ENCODE data around the gene CLNK. TPM values are rescaled to one million over a fixed set of nuclear protein-coding genes. Genes with fewer than 3 reads are reported as not detected.
A peak's percentile ranks its signal among the peaks of the same experiment; 100 is the strongest.

CLNK gene
- polyA plus RNA-seq, 1 of the 3 experiments (the other 2 are of a cell fraction): not detected

- H3K9me2 ChIP-seq: no peaks in the 10 kb centered on the region
- ChIA-PET POLR2A (no interaction called here), CTCF (interaction anchor here (1.2 kb wide), 1 partner anchor 11 kb away, joined by 3 read pairs; no protein-coding TSS in a partner anchor)
- no peaks in the 10 kb centered on the region for H3K79me2 ChIP-seq (ENCODE audit: insufficient read depth)
- TF ChIP-seq PBX3 (IDR thresholded peaks at IDR 0.05): no peak
- no peak for TF ChIP-seq EP300 (IDR thresholded peaks at IDR 0.05; ENCODE audit: borderline replicate concordance in 1 of 2, low read depth in 1 of 2, low read length in 1 of 2)
- TF ChIP-seq TAF1 (IDR thresholded peaks at IDR 0.05; ENCODE audit: borderline replicate concordance, low read depth, low read length): no peak
- TF ChIP-seq JUND (IDR thresholded peaks at IDR 0.05): no peak
- no peak for TF ChIP-seq USF2 (IDR thresholded peaks at IDR 0.05; ENCODE audit: borderline replicate concordance, low read depth, low read length)
- no peak for TF ChIP-seq SMC3 (IDR thresholded peaks at IDR 0.05; ENCODE audit: low read depth, low read length)
- no peak for TF ChIP-seq GABPA (IDR thresholded peaks at IDR 0.05; ENCODE audit: low read depth)
- no peak for TF ChIP-seq IRF3 (IDR thresholded peaks at IDR 0.05; ENCODE audit: low read depth, low read length)
- no peak for TF ChIP-seq FOXJ3 (CRISPR knock-in tag; IDR thresholded peaks at IDR 0.05)
- TF ChIP-seq RFX5 (IDR thresholded peaks at IDR 0.05; ENCODE audit: low read length): no peak
- WGBS (ENCODE audit: low lambda C conversion rate): 5% methylated on average over 5 of the region's 5 CpGs
- no peak for DNase-seq
- no peak overlapping the region for H3K27ac ChIP-seq (ENCODE audit: low read depth in 2 of 2, low read length in 1 of 2)
- no peaks in the 10 kb centered on the region for H4K20me1 ChIP-seq (ENCODE audit: insufficient read depth)
- H3K36me3 ChIP-seq (replicated peaks in 1 of 2; ENCODE audit: control insufficient read depth in 1 of 2, insufficient read depth in 2 of 2, low read length in 1 of 2): no peaks in the 10 kb centered on the region
- H3K4me2 ChIP-seq: no peak overlapping the region
- H3K4me3 ChIP-seq (ENCODE audit: low read depth in 2 of 2, low read length in 1 of 2): no peak overlapping the region
- no peak overlapping the region for H2AFZ ChIP-seq (ENCODE audit: low read depth)
- no peaks in the 10 kb centered on the region for H3K27me3 ChIP-seq (ENCODE audit: insufficient read depth)
- no peaks in the 10 kb centered on the region for H3K4me1 ChIP-seq (ENCODE audit: control insufficient read depth in 1 of 2, insufficient read depth in 2 of 2, low read depth in 1 of 2, low read length in 1 of 2)
- no peaks in the 10 kb centered on the region for H3F3A ChIP-seq (replicated peaks; ENCODE audit: insufficient read depth)
- no peak overlapping the region for H3K9ac ChIP-seq
- H3K9me3 ChIP-seq: no peaks in the 10 kb centered on the region
Measured at GRCh38 chr4:10565166-10565780, 119.3 kb downstream of the CLNK start.

DNA sequence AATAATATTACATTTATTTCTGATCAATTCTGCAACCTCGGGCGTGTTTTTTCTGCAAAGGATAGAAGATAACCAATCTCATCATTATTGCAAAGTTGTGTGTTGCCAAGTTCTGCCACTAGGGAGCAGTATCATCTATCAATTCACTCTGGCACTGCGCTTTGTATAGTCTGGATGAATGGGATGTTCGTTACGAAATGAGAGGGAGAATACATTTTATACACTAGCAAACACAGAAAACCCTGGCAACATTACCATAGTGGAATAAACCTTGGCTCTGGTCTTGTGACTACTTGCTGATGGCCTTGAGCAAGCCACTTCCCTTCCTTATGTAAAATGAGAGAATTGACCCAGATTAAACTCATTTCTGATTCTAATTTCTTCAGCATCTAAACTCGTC, 129.9 kb downstream of the CLNK start:
- Histone ChIP-seq H3K9me2 (no peaks in the 10 kb centered on the region), H3K4me3 (ENCODE audit: low read depth in 2 of 2, low read length in 1 of 2) (no peak overlapping the region), H3K9me3 (no peaks in the 10 kb centered on the region), H2AFZ (ENCODE audit: low read depth) (no peak overlapping the region), H3K79me2 (ENCODE audit: insufficient read depth) (no peaks in the 10 kb centered on the region), H3K9ac (no peak overlapping the region), H3K27ac (ENCODE audit: low read depth in 2 of 2, low read length in 1 of 2) (no peak overlapping the region), H3K4me2 (no peak overlapping the region), H3K36me3 (replicated peaks in 1 of 2; ENCODE audit: control insufficient read depth in 1 of 2, insufficient read depth in 2 of 2, low read length in 1 of 2) (no peaks in the 10 kb centered on the region), H4K20me1 (ENCODE audit: insufficient read depth) (no peaks in the 10 kb centered on the region), H3K4me1 (ENCODE audit: control insufficient read depth in 1 of 2, insufficient read depth in 2 of 2, low read depth in 1 of 2, low read length in 1 of 2) (no peaks in the 10 kb centered on the region), H3F3A (replicated peaks; ENCODE audit: insufficient read depth) (no peaks in the 10 kb centered on the region), H3K27me3 (ENCODE audit: insufficient read depth) (no peaks in the 10 kb centered on the region; the same call in 1 of the 2 replicates)
- CTCF ChIA-PET: interaction anchor here (0.6 to 2.9 kb wide), 9 partner anchors 11 to 960 kb away, joined by 3 to 9 read pairs (median 3); no protein-coding TSS in a partner anchor
- peak; percentile 44 for DNase-seq
- WGBS (ENCODE audit: low lambda C conversion rate): 11% methylated on average over 5 of the region's 6 CpGs
- POLR2A ChIA-PET: no interaction called here
- TF ChIP-seq IRF3 (IDR thresholded peaks at IDR 0.05; ENCODE audit: low read depth, low read length) (no peak), REST (IDR thresholded peaks at IDR 0.05; ENCODE audit: low read depth, low read length) (no peak), TCF12 (IDR thresholded peaks at IDR 0.05) (no peak), YY1 (IDR thresholded peaks at IDR 0.05; ENCODE audit: low read depth) (no peak), RAD21 (IDR thresholded peaks at IDR 0.05; ENCODE audit: low read length) (peak; percentile 73), SMC3 (IDR thresholded peaks at IDR 0.05; ENCODE audit: low read depth, low read length) (peak; percentile 44), TAF1 (IDR thresholded peaks at IDR 0.05; ENCODE audit: borderline replicate concordance, low read depth, low read length) (no peak), RCOR1 (IDR thresholded peaks at IDR 0.05; ENCODE audit: low read length) (no peak)
- TF ChIP-seq, protein P1, sequence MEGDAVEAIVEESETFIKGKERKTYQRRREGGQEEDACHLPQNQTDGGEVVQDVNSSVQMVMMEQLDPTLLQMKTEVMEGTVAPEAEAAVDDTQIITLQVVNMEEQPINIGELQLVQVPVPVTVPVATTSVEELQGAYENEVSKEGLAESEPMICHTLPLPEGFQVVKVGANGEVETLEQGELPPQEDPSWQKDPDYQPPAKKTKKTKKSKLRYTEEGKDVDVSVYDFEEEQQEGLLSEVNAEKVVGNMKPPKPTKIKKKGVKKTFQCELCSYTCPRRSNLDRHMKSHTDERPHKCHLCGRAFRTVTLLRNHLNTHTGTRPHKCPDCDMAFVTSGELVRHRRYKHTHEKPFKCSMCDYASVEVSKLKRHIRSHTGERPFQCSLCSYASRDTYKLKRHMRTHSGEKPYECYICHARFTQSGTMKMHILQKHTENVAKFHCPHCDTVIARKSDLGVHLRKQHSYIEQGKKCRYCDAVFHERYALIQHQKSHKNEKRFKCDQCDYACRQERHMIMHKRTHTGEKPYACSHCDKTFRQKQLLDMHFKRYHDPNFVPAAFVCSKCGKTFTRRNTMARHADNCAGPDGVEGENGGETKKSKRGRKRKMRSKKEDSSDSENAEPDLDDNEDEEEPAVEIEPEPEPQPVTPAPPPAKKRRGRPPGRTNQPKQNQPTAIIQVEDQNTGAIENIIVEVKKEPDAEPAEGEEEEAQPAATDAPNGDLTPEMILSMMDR (IDR thresholded peaks at IDR 0.05): peak; percentile 87
